Neural cell (in vitro differentiated cells): ENCODE data around the gene CCDC82. TPM values are rescaled to one million over a fixed set of nuclear protein-coding genes. Genes with fewer than 3 reads are reported as not detected.
"Not testable (repeated sequence)": the region's sequence is repeated elsewhere in the genome, so short reads cannot be mapped to it uniquely, and the experiment has no call there.

Experiments
- H2AFZ ChIP-seq: fragments of 200-600, 300-800 bp; sonication (generic), shearing (Covaris generic); 2 replicates; pipeline ENCODE4 v1.6.0; 2014; ENCODE audit warnings: low read depth, mild to moderate bottlenecking, antibody characterized with exemption, low read length, moderate library complexity
- H3F3A ChIP-seq: fragments of 200-600 bp; shearing (Covaris generic); 2 replicates; pipeline ENCODE4 v1.6.1; 2016; ENCODE audit warnings: mild to moderate bottlenecking, moderate library complexity, mixed read lengths, antibody characterized with exemption, low read length; ENCODE audit not compliant: insufficient read depth, poor library complexity, severe bottlenecking
- H3K27ac ChIP-seq: fragments of 200-600, 300-800 bp; sonication (generic), shearing (Covaris generic); 2 replicates; pipeline ENCODE4 v1.5.1; 2014; ENCODE audit warnings: mild to moderate bottlenecking, low read length, moderate library complexity
- H3K27me3 ChIP-seq: fragments of 300-800, 200-600 bp; sonication (generic), shearing (Covaris generic); 2 replicates; pipeline ENCODE4 v1.6.0; 2014; ENCODE audit warnings: mild to moderate bottlenecking, low read depth, low read length, moderate library complexity; ENCODE audit not compliant: insufficient read depth
- H3K36me3 ChIP-seq: fragments of 300-800, 200-600 bp; sonication (generic), shearing (Covaris generic); 2 replicates; pipeline ENCODE4 v1.5.1; 2014; ENCODE audit warnings: mild to moderate bottlenecking, antibody characterized with exemption, low read length, moderate library complexity; ENCODE audit not compliant: insufficient read depth
- H3K4me2 ChIP-seq: fragments of 300-800, 200-600 bp; sonication (generic), shearing (Covaris generic); 2 replicates; pipeline ENCODE4 v1.6.0; 2014; ENCODE audit warnings: mild to moderate bottlenecking, low read length
- H3K4me3 ChIP-seq: fragments of 300-800, 200-600 bp; sonication (generic), shearing (Covaris generic); 2 replicates; pipeline ENCODE4 v1.5.1; 2014; ENCODE audit warnings: mild to moderate bottlenecking, low read length, moderate library complexity
- H3K79me2 ChIP-seq: fragments of 200-600 bp; shearing (Covaris generic); replicated peaks from 2 replicates; pipeline ENCODE4 v1.6.0; 2014; ENCODE audit warnings: mild to moderate bottlenecking, low read length, moderate library complexity; ENCODE audit not compliant: insufficient read depth
- H3K9ac ChIP-seq: fragments of 300-800, 200-600 bp; sonication (generic), shearing (Covaris generic); 2 replicates; pipeline ENCODE4 v1.6.1; 2016; ENCODE audit warnings: mild to moderate bottlenecking, low read length, mixed read lengths
- H3K9me2 ChIP-seq: fragments of 200-600 bp; shearing (Covaris generic); 2 replicates; pipeline ENCODE4 v1.6.1; 2016; ENCODE audit warnings: mild to moderate bottlenecking, low read length, mixed read lengths; ENCODE audit not compliant: insufficient read depth
- H3K9me3 ChIP-seq: fragments of 200-600, 300-800 bp; sonication (generic), shearing (Covaris generic); 2 replicates; pipeline ENCODE4 v1.6.1; 2016; ENCODE audit warnings: mild to moderate bottlenecking, mixed run types, low read length, moderate library complexity, mixed read lengths
- H4K20me1 ChIP-seq: fragments of 200-600 bp; shearing (Covaris generic); 2 replicates; pipeline ENCODE4 v1.6.1; 2016; ENCODE audit warnings: mild to moderate bottlenecking, mixed run types; ENCODE audit not compliant: insufficient read depth
- CTCF ChIP-seq: fragments of 450-650 bp; IDR thresholded peaks from 2 replicates; pipeline ENCODE4 v1.5.1; 2014; ENCODE audit warnings: antibody characterized with exemption, mild to moderate bottlenecking, moderate library complexity; ENCODE audit not compliant: poor library complexity, severe bottlenecking
- EP300 ChIP-seq: fragments of 450-650 bp; conservative IDR thresholded peaks from 2 replicates; pipeline ENCODE4 v1.6.1; 2014; ENCODE audit warnings: antibody characterized with exemption, mild to moderate bottlenecking, moderate library complexity; ENCODE audit not compliant: poor library complexity, severe bottlenecking
- EZH2 ChIP-seq: fragments of 200-600, 300-800 bp; shearing (Covaris generic), sonication (generic); IDR thresholded peaks from 2 replicates; pipeline ENCODE4 v1.6.1; 2014; ENCODE audit warnings: antibody characterized with exemption, low read length, borderline replicate concordance, mild to moderate bottlenecking; ENCODE audit not compliant: insufficient read depth, poor library complexity, severe bottlenecking
- MXI1 ChIP-seq: fragments of 450-650 bp; conservative IDR thresholded peaks from 2 replicates; pipeline ENCODE4 v1.6.1; 2014; ENCODE audit warnings: antibody characterized with exemption, mild to moderate bottlenecking; ENCODE audit not compliant: poor library complexity, severe bottlenecking
- POLR2AphosphoS5 ChIP-seq: IDR thresholded peaks from 2 replicates; pipeline ENCODE4 v1.6.1; 2012
- RAD21 ChIP-seq: fragments of 450-650 bp; conservative IDR thresholded peaks from 2 replicates; pipeline ENCODE4 v1.6.1; 2014; ENCODE audit warnings: antibody characterized with exemption, mild to moderate bottlenecking, moderate library complexity
- REST ChIP-seq: IDR thresholded peaks from 2 replicates; pipeline ENCODE4 v1.6.1; 2012; ENCODE audit warnings: borderline replicate concordance
- SMC3 ChIP-seq: fragments of 450-650 bp; conservative IDR thresholded peaks from 2 replicates; pipeline ENCODE4 v1.6.1; 2014; ENCODE audit warnings: antibody characterized with exemption, mild to moderate bottlenecking, moderate library complexity; ENCODE audit not compliant: poor library complexity
- TAF1 ChIP-seq: IDR thresholded peaks from 2 replicates; pipeline ENCODE4 v1.6.1; 2012; ENCODE audit warnings: low read depth
- polyA plus RNA-seq: library from polyadenylated mRNA; depleted of rRNA; stranded (reverse); fragments of >200 nt; gene quantifications from 2 replicates; pipeline ENCODE4 v1.2.3, GENCODE V29; 2014

The CCDC82 gene
- polyA plus RNA-seq, 1 donor from 2014 or later = 238 TPM

- no peak overlapping the region for H3K4me3 ChIP-seq
- H4K20me1 ChIP-seq = no peaks in the 10 kb centered on the region
- H3K9me3 ChIP-seq = no peaks in the 10 kb centered on the region
- H3K79me2 ChIP-seq = no peaks in the 10 kb centered on the region
- H3K27me3 ChIP-seq = no peaks in the 10 kb centered on the region
- H3F3A ChIP-seq = no peaks in the 10 kb centered on the region
- H3K27ac ChIP-seq = no peak overlapping the region
- no peaks in the 10 kb centered on the region for H3K9me2 ChIP-seq
- H3K4me2 ChIP-seq = no peak overlapping the region
- no peak overlapping the region for H3K9ac ChIP-seq
- H3K36me3 ChIP-seq = no peaks in the 10 kb centered on the region
- no peak overlapping the region for H2AFZ ChIP-seq
- TF ChIP-seq MXI1 = no peak
- no peak for TF ChIP-seq SMC3
- no peak for TF ChIP-seq EP300
- TF ChIP-seq POLR2AphosphoS5 = no peak
- TF ChIP-seq TAF1 = no peak
- no peak for TF ChIP-seq EZH2
- no peak for TF ChIP-seq CTCF
- no peak for TF ChIP-seq REST
- no peak for TF ChIP-seq RAD21
These were observed 23.7 kb upstream of the CCDC82 start for GRCh38 chr11:96413408-96413807.

GRCh38 chr11:96412761-96413381 lies 23.2 kb upstream of the CCDC82 start:
- Histone ChIP-seq H3K9me2 (no peaks in the 10 kb centered on the region), H3K4me2 (no peak overlapping the region), H3K79me2 (no peaks in the 10 kb centered on the region), H3K27me3 (no peaks in the 10 kb centered on the region), H2AFZ (no peak overlapping the region), H3K9ac (no peak overlapping the region), H3K36me3 (no peaks in the 10 kb centered on the region), H3K9me3 (no peaks in the 10 kb centered on the region), H3F3A (no peaks in the 10 kb centered on the region), H4K20me1 (no peaks in the 10 kb centered on the region), H3K27ac (no peak overlapping the region), H3K4me3 (no peak overlapping the region)
- TF ChIP-seq TAF1 (no peak), CTCF (no peak), POLR2AphosphoS5 (no peak), SMC3 (no peak), REST (no peak), RAD21 (no peak), EP300 (no peak), EZH2 (no peak), MXI1 (no peak)

GRCh38 chr11:96411412-96411811 lies 21.7 kb upstream of the CCDC82 start:
- H3F3A ChIP-seq, H2AFZ ChIP-seq, H3K79me2 ChIP-seq, H3K9me3 ChIP-seq, H4K20me1 ChIP-seq, H3K4me3 ChIP-seq, H3K36me3 ChIP-seq, H3K27me3 ChIP-seq, H3K9me2 ChIP-seq, H3K4me2 ChIP-seq, H3K27ac ChIP-seq, H3K9ac ChIP-seq: not testable (repeated sequence)
